DOHH2 (cell line): ENCODE measurements around the gene SUPT5H.

ENCODE experiments used
- H3F3A ChIP-seq: fragments of 200-600 bp; sonication (generic), shearing (Covaris generic); 2 replicates; pipeline ENCODE4 v1.6.0; 2016; ENCODE audit warnings: antibody characterized with exemption, mild to moderate bottlenecking; ENCODE audit not compliant: control insufficient read depth, insufficient read depth
- H3K27ac ChIP-seq: fragments of 200-600 bp; sonication (generic); 2 replicates; pipeline ENCODE4 v1.5.1; 2014; ENCODE audit warnings: low read depth, mild to moderate bottlenecking, low read length, moderate library complexity
- H3K27me3 ChIP-seq: fragments of 200-600 bp; sonication (generic); 2 replicates; pipeline ENCODE4 v1.6.1; 2014; ENCODE audit warnings: mild to moderate bottlenecking, low read length, mixed read lengths; ENCODE audit not compliant: control insufficient read depth
- H3K36me3 ChIP-seq: fragments of 200-600 bp; sonication (generic); 2 replicates; pipeline ENCODE4 v1.6.1; 2014; ENCODE audit warnings: mild to moderate bottlenecking, low read length, moderate library complexity, mixed read lengths; ENCODE audit not compliant: control insufficient read depth
- H3K4me1 ChIP-seq: fragments of 200-600 bp; sonication (generic); 2 replicates; pipeline ENCODE4 v1.6.1; 2014; ENCODE audit warnings: mild to moderate bottlenecking, low read length, mixed read lengths; ENCODE audit not compliant: control insufficient read depth
- H3K4me2 ChIP-seq: fragments of 200-600 bp; sonication (generic); 2 replicates; pipeline ENCODE4 v1.6.0; 2014; ENCODE audit warnings: mild to moderate bottlenecking, low read length, moderate library complexity
- H3K4me3 ChIP-seq: fragments of 200-600 bp; sonication (generic); 2 replicates; pipeline ENCODE4 v1.5.1; 2014; ENCODE audit warnings: mild to moderate bottlenecking, low read length, mixed read lengths
- H3K79me2 ChIP-seq: fragments of 200-600 bp; sonication (generic); 2 replicates; pipeline ENCODE4 v1.6.1; 2014; ENCODE audit warnings: mild to moderate bottlenecking, low read length, mixed read lengths; ENCODE audit not compliant: control insufficient read depth
- H3K9me2 ChIP-seq: fragments of 200-600 bp; sonication (generic); replicated peaks from 2 replicates; pipeline ENCODE4 v1.6.1; 2014; ENCODE audit warnings: mild to moderate bottlenecking, low read length, mixed read lengths; ENCODE audit not compliant: control insufficient read depth
- H3K9me3 ChIP-seq: fragments of 200-600 bp; sonication (generic); 2 replicates; pipeline ENCODE4 v1.6.1; 2014; ENCODE audit warnings: antibody characterized with exemption, low read length, mixed read lengths; ENCODE audit not compliant: control insufficient read depth, insufficient read depth
- H4K20me1 ChIP-seq: fragments of 200-600 bp; sonication (generic); 2 replicates; pipeline ENCODE4 v1.6.0; 2014; ENCODE audit warnings: low read depth, mild to moderate bottlenecking, antibody characterized with exemption, low read length, moderate library complexity; ENCODE audit not compliant: control insufficient read depth, insufficient read depth
- EZH2phosphoT487 ChIP-seq: fragments of 200-600 bp; sonication (generic); IDR thresholded peaks from 2 replicates; pipeline ENCODE4 v1.6.1; 2017; ENCODE audit warnings: borderline replicate concordance, mild to moderate bottlenecking, antibody characterized with exemption, low read length, moderate library complexity, mixed read lengths
- TF ChIP-seq, protein P1 (sequence below): fragments of 200-600 bp; sonication (generic); IDR thresholded peaks from one replicate; pipeline ENCODE4 v1.5.1; 2014; ENCODE audit warnings: antibody characterized with exemption, mild to moderate bottlenecking, low read depth, low read length; ENCODE audit not compliant: poor library complexity, severe bottlenecking

SUPT5H gene

DNA sequence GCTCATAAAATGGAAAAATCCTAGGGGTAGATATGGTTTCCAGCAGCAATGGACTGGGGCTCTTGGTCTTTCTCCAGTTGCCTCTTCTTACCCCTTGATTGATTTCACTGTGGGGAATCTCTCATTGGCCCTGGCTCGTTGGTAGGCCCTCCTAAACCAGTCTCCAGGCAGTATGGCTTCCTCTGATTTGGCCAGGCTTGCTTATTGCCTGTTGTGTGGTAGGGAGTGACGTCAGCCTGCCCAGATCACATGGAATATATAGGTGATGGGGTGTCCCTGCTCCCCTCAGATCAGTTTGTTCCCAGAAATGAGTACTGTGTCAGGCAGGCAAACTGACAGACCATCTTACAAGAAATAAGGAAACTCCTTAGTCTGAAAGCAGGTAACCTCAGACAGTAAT lies 63.9 kb downstream of the SUPT5H start:
- Histone ChIP-seq H3K4me3 (no peak overlapping the region), H4K20me1 (no peaks in the 10 kb centered on the region), H3K9me2 (no peaks in the 10 kb centered on the region), H3K79me2 (no peaks in the 10 kb centered on the region), H3K9me3 (no peaks in the 10 kb centered on the region), H3K4me2 (no peak overlapping the region), H3K27me3 (peaks cover 12% of the 10 kb centered on the region), H3F3A (no peaks in the 10 kb centered on the region; the same call in 1 of the 2 replicates), H3K36me3 (no peaks in the 10 kb centered on the region), H3K4me1 (no peaks in the 10 kb centered on the region), H3K27ac (no peak overlapping the region)
- TF ChIP-seq EZH2phosphoT487 = no peak
- TF ChIP-seq, protein P1, sequence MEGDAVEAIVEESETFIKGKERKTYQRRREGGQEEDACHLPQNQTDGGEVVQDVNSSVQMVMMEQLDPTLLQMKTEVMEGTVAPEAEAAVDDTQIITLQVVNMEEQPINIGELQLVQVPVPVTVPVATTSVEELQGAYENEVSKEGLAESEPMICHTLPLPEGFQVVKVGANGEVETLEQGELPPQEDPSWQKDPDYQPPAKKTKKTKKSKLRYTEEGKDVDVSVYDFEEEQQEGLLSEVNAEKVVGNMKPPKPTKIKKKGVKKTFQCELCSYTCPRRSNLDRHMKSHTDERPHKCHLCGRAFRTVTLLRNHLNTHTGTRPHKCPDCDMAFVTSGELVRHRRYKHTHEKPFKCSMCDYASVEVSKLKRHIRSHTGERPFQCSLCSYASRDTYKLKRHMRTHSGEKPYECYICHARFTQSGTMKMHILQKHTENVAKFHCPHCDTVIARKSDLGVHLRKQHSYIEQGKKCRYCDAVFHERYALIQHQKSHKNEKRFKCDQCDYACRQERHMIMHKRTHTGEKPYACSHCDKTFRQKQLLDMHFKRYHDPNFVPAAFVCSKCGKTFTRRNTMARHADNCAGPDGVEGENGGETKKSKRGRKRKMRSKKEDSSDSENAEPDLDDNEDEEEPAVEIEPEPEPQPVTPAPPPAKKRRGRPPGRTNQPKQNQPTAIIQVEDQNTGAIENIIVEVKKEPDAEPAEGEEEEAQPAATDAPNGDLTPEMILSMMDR = no peak

DNA sequence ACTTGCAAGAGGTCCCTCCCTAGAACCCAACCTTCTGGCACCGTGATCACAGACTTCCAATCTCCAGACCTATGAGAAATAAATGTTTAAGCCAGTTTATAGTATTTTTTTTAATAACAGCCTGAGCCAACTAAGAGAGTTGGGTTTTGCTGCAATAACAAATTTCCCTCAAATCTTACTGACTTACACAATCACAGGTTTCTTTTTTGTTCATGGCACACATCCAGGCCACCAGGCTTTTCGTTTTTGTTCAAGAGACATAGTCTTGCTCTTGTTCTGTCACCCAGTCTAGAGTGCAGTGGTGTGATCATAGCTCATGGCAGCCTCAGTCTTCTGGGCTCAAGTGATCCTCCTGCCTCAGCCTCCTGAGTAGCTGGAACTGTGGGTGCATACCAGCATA lies 67.6 kb downstream of the SUPT5H start:
- Histone ChIP-seq H3K4me3 (no peak overlapping the region), H3K79me2 (no peaks in the 10 kb centered on the region), H3K4me2 (no peak overlapping the region), H3K27me3 (peaks cover 37% of the 10 kb centered on the region), H3K9me3 (no peaks in the 10 kb centered on the region), H3K27ac (no peak overlapping the region), H3K36me3 (no peaks in the 10 kb centered on the region), H4K20me1 (no peaks in the 10 kb centered on the region), H3K9me2 (no peaks in the 10 kb centered on the region), H3F3A (no peaks in the 10 kb centered on the region; the same call in 1 of the 2 replicates), H3K4me1 (peaks cover 15% of the 10 kb centered on the region)
- TF ChIP-seq EZH2phosphoT487 = no peak
- TF ChIP-seq, protein P1 = no peak

DNA sequence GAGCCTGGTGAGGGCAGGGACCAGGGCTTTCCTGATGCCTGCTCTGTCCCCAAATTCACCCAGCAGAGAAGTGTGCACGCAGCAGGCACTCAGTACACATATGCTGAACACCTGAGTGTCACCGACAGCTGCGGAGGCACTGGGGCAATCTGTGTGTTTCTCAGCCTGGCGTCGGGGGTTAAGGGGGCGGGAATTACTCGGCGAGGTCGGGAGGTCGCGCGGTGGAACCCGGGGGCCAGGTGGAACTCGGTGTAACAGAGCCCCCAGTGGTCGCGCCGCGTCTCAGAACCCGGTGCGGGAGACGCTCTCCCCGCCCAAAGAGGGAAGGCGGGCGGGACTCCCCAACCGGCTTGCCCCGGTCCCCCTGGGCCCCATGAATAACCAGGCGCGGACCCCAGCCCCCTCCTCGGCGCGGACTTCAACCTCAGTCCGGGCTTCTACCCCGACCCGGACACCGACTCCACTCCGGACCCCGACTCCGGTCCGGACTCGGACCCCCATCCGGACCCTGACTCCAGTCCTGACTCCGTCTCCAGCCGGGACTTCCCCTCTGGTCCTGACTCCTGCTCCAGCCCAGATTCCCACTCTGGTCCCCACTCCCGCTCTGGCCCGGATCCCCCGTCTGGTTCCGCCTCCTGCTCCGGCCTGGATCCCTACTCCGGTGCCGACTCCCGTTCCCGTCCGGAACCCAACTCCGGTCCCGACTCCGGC lies 69.6 kb downstream of the SUPT5H start, which contains the start of gene SELENOV:
TSS of gene SELENOV (plus strand) at position 300 of the 711 bp plus-strand sequence. CDS start at position 374, 74 bp downstream.
- no peak within 1 kb of the TSS for H3K4me3 ChIP-seq
- peak within 1 kb of the TSS; percentile 35 for H3K4me2 ChIP-seq
- no peaks in the 10 kb centered on the region for H3F3A ChIP-seq
- H3K36me3 ChIP-seq = no peaks in the 10 kb centered on the region
- H3K27me3 ChIP-seq = peaks cover 37% of the 10 kb centered on the region
- TF ChIP-seq, protein P1 = peak; percentile 37
- peak; percentile 81; the same call in 1 of the 2 replicates for TF ChIP-seq EZH2phosphoT487
- H4K20me1 ChIP-seq = no peaks in the 10 kb centered on the region
- peaks cover 29% of the 10 kb centered on the region for H3K4me1 ChIP-seq
- no peaks in the 10 kb centered on the region for H3K79me2 ChIP-seq
- H3K9me3 ChIP-seq = no peaks in the 10 kb centered on the region
- no peak within 1 kb of the TSS for H3K27ac ChIP-seq
- no peaks in the 10 kb centered on the region for H3K9me2 ChIP-seq
